CD4-positive, alpha-beta T cell treated with Interferon gamma for 1 hour (primary cell): ENCODE measurements around the gene SERBP1.
"Not testable (repeated sequence)": the region's sequence is repeated elsewhere in the genome, so short reads cannot be mapped to it uniquely, and the experiment has no call there.

Source experiments
- DNase-seq: peaks from one replicate; pipeline ENCODE4 v3.0.0-alpha.2; 2020

Gene SERBP1

DNA sequence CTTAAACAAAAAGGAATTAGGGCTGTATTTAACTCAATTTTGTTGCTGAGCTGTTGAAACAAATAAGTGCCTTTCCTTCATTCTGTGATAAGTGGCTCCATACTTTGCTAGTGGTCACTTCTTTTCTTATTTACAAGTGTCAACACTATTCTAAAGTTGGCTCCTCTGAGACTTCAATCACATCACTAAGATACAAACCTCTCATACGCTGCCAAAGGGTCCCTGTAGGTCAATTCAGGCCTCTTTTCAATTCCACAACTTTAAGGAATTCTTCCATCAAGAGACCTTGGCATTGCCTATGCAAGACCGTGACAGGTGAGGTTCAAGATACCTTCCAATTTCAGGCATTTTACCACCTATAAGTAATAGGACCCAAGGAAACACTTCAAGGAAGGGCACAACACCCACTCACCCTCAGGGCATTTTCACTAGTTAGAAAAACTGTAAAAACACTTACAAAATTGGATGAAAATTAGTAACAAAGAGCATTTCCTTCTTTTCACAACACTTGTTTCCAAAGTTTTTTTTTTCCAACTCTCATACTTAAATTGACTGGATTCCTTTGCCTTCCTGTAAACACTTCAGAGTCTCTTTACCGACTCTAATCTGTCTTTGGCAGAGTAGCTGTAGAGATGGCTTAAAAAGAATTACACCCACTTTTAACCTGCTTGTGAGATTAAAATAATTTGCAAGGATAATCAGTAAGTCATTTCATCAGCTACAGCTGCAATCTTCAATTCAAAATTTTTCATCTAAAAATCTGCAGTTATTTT lies 24.5 kb downstream of the SERBP1 start:
- DNase-seq: no peak

GRCh38 chr1:67404212-67404620 lies 26.0 kb downstream of the SERBP1 start:
- no peak for DNase-seq

DNA sequence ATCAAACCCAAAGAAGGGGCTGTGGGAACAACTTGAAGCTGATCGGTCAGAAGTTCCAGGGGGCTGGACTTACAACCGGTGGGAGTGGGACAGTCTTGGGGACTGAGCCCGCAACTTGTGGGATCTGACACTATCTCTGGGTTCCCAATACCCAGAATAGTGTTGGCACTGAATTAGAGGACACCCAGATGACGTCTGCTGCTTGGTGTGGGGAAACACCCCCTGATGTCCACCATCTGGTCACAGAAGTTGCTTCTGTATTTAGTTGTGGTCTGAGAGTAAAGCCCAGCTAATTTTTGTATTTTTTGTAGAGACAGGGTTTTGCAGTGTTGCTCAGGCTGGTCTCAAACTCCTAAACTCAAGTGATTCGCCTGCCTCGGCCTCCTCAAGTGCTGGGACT lies 28.8 kb downstream of the SERBP1 start:
- DNase-seq: no peak

- DNase-seq: not testable (repeated sequence)
Measured at GRCh38 chr1:67400029-67400786, 30.0 kb downstream of the SERBP1 start.

DNA sequence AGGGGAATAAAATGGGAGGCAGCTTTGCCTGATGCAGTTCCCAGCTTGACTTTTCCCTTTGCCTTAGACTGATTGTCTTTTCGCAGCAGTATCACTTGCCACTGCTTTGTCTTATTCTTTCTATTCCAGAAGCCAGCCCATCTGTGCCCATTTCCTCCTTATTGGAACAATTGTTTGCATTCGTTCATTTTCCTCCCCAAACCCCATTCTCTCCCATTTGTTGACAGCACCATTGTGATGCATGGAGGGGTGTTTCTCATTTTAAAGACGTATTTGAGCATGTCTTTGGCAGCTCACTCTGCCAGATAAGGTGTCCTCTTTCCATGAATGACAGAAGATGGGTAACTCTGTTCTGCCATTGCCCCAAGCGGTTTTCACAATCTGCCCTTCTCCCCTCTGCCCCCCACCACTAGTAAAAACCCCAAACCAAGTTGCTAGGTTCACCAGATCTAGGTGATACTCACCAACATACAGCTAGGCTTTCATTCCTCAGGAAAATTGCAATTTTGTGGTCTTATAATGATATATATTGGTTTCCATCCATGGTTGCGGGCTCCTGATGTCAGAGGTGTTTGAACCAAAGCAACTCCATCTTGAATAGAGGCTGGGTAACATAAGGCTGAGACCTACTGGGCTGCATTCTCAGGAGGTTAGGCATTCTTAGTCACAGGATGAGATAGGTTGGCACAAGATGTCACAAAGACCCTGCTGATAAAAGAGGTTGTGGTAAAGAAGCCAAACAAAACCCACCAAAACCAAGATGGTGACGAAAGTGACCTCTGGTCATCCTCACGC lies 30.8 kb downstream of the SERBP1 start:
- no peak for DNase-seq

DNA sequence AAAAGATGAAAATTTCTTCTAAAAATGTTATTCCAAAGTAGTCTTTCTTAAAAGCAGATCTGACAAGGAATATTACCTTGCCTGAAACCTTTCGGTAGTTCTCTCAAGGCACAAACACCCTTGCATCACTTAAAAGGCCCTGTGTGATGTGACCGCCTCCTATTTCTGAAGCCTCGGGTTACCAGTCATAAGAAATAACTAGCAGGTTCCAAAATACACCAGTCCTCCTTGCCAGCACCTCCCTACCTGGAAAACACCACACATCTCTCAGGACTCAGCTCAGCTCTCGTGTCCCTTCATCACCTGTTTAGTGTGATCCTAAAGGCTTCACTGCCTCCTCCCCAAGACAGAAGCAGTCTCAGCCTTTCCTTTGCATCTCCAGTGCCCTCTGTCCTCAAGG lies 35.7 kb downstream of the SERBP1 start:
- no peak for DNase-seq

- no peak for DNase-seq
Measured at GRCh38 chr1:67393737-67394136, 36.5 kb downstream of the SERBP1 start.

- no peak for DNase-seq
Measured at GRCh38 chr1:67393240-67393639, 37.0 kb downstream of the SERBP1 start.

GRCh38 chr1:67390041-67390887 lies 39.9 kb downstream of the SERBP1 start:
- no peak for DNase-seq

- DNase-seq: no peak
Measured at GRCh38 chr1:67383999-67384638, 46.1 kb downstream of the SERBP1 start.

- DNase-seq: no peak
Measured at GRCh38 chr1:67382292-67382691, 47.9 kb downstream of the SERBP1 start.

- DNase-seq: no peak
Measured at GRCh38 chr1:67381154-67381553, 49.0 kb downstream of the SERBP1 start.

DNA sequence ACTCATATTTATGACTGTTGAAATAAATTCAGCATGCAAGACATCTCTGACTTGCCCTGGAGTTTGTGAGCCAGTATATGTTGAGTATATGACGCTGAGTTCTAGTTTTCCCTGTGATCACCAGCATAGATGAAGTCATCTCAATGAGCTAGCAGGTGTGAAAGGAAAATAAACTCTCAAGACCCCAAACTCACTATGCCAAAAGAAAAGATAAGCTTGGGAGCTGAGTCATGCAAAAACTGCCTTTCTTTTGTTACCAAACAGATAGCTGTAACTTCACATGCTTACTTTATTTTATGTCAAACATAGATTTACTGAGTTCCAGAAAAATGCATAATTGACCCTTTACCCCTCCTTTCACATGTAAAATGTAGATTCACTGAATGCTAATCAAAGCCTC lies 52.9 kb downstream of the SERBP1 start:
- no peak for DNase-seq

GRCh38 chr1:67376381-67376780 lies 53.8 kb downstream of the SERBP1 start:
- no peak for DNase-seq

- DNase-seq: no peak
Measured at GRCh38 chr1:67372898-67373297, 57.3 kb downstream of the SERBP1 start.

GRCh38 chr1:67372136-67372535 lies 58.1 kb downstream of the SERBP1 start:
- DNase-seq: no peak

DNA sequence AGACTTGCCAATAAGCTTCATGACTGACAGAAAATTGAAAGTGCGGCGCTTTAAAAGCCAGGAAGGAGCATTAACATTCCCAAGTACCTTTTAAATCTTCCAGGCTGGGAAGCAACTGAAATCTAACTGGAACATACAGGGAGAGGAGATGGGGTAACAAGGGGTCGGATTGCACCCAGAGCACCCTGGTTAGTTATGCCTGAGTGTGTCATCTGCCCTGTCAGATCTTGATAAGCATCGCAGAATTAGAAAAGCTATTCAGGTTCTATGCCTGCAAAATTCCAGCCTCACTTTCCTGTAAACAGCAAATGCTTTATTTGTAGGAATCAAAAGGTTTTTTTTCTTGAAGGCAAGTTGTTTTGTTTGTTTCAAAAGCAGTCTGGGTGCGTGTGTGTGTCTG lies 58.5 kb downstream of the SERBP1 start:
- no peak for DNase-seq

DNA sequence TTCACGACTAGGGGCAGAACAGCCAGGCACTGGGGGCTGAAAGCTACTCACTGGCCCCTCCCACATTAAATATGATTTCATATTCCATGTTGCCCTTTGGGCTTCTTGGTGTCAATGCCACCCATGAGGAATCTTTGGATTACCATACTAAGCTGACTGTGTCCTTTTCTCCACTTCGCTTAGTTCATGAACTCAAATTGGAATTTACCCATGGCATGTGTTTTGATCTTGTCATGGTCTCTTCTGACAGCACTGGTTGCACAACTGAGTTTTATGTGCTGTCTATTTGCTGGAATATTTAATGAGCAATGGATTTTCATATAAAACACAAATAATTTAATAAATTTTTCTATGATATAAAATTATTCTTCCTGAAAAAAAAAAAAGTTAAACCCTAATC lies 59.2 kb downstream of the SERBP1 start:
- no peak for DNase-seq

DNA sequence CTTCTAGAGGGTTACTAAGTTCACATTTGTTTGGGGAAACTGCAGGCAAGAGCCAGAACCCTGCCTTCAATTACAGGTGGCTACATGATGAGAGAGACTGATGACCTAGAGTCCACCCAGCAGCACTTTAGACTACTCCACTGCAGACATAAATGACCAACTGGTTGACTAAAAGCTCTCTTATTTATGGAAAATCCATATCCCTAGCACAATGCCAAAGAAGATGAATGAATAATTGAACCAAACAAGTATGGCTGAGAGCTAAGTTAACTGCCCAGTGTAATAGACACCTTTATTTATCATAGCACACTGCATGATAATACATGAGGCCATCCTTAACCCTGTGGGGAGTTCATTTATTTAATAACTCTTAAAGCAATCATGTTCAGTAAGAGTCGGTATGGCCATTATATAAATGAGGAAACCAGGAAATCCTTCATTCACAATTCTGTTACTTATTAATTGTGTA lies 62.1 kb downstream of the SERBP1 start:
- no peak for DNase-seq

- no peak for DNase-seq
Measured at GRCh38 chr1:67367370-67368045, 62.7 kb downstream of the SERBP1 start.

DNA sequence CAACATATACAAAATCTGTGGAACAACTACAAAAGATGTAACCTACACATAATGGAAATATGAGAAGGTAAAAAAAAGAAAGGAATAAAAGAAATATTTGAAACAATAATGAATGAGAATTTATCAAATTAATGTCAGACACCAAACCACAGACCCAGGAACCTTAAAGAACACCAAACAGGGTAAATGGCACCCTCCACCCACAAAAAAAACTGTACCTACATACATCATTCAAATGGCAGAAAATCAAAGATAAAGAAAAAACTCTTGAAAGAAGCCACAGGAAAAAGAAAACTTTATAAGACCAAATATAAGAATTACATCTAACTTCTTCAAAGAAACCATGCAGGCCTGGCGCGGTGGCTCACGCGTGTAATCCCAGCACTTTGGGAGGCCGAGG lies 68.6 kb downstream of the SERBP1 start:
- DNase-seq: no peak
